ENCODE data around the gene MAP3K13. TPM values are rescaled to one million over a fixed set of nuclear protein-coding genes. Genes with fewer than 3 reads are reported as not detected.

Gene MAP3K13
- total RNA-seq, 1 experiment from 2014 or later = 10.6 TPM

- no peak overlapping the region for H3K4me3 Mint-ChIP-seq
- Histone ChIP-seq H2BK120ac (ENCODE audit: low read depth, low read length, poor library complexity, severe bottlenecking) (no peak overlapping the region), H3K79me1 (ENCODE audit: insufficient read depth, low read depth, low read length, poor library complexity, severe bottlenecking) (no peaks in the 10 kb centered on the region), H3K23ac (ENCODE audit: insufficient read length, low read depth, low read length) (no peak overlapping the region), H3K14ac (ENCODE audit: insufficient read depth, low read length) (no peak overlapping the region), H3K4ac (ENCODE audit: low read depth, low read length) (no peak overlapping the region), H2AFZ (ENCODE audit: low read length) (no peak overlapping the region), H3K9me3 (ENCODE audit: control insufficient read depth, low read depth, low read length) (no peaks in the 10 kb centered on the region), H3T11ph (ENCODE audit: low read length) (no peak overlapping the region), H3K4me1 (ENCODE audit: insufficient read depth, low read length) (no peaks in the 10 kb centered on the region), H3K27ac (ENCODE audit: insufficient read length, low read depth, low read length) (no peak overlapping the region), H3K18ac (ENCODE audit: insufficient read length, low read depth, low read length) (no peak overlapping the region), H4K91ac (ENCODE audit: insufficient read length, low read depth, low read length) (no peak overlapping the region), H2AK5ac (ENCODE audit: insufficient read length, low read length) (no peak overlapping the region), H2BK15ac (ENCODE audit: low read depth, low read length) (no peak overlapping the region), H3K56ac (ENCODE audit: insufficient read length, low read depth, low read length) (no peak overlapping the region), H3K27me3 (ENCODE audit: insufficient read depth, low read length) (no peaks in the 10 kb centered on the region), H3K79me2 (ENCODE audit: insufficient read depth, low read length) (no peaks in the 10 kb centered on the region), H3K4me2 (ENCODE audit: insufficient read depth, insufficient read length, low read length) (no peak overlapping the region), H4K20me1 (ENCODE audit: control insufficient read depth, insufficient read depth, insufficient read length) (no peaks in the 10 kb centered on the region), H3K9ac (ENCODE audit: extremely low read depth, insufficient read length, low read length) (no peak overlapping the region), H2BK12ac (ENCODE audit: insufficient read length, low read depth, low read length) (no peak overlapping the region), H4K5ac (ENCODE audit: insufficient read length, low read depth, low read length) (no peak overlapping the region), H2BK5ac (ENCODE audit: insufficient read length, low read length) (no peak overlapping the region), H3K23me2 (ENCODE audit: insufficient read length, low read depth, low read length, poor library complexity, severe bottlenecking) (no peaks in the 10 kb centered on the region), H4K8ac (replicated peaks; ENCODE audit: insufficient read length, low read depth, low read length) (no peak overlapping the region), H2BK20ac (ENCODE audit: low read depth, low read length, poor library complexity, severe bottlenecking) (no peak overlapping the region)
- no peak for DNase-seq
- peaks cover 15% of the 10 kb centered on the region for H3K27me3 Mint-ChIP-seq (ENCODE audit: low read depth)
- no peaks in the 10 kb centered on the region for H3K4me1 Mint-ChIP-seq
- no peak for TF ChIP-seq CTCF (conservative IDR thresholded peaks at IDR 0.05)
- WGBS (ENCODE audit: extremely low coverage, insufficient read length, low lambda C conversion rate) = no CpG with 5 or more reads among the region's 3 CpGs
- H3K36me3 Mint-ChIP-seq (ENCODE audit: insufficient read depth in 1 of 3, low read depth in 3 of 3) = no peaks in the 10 kb centered on the region
- H3K9me3 Mint-ChIP-seq = no peaks in the 10 kb centered on the region
- H3K27ac Mint-ChIP-seq = no peak overlapping the region
Observed at GRCh38 chr3:185332026-185332735, 30.8 kb upstream of the MAP3K13 start.

Measured in H9 (cell line).